GM12865 (cell line): ENCODE data around the gene TTLL8.
A peak's percentile ranks its signal among the peaks of the same experiment; 100 is the strongest.

ENCODE experiments used
- DNase-seq: peaks from one replicate; pipeline ENCODE4 v3.0.0; 2010; ENCODE audit warnings: low read depth
- H3K4me3 ChIP-seq: 2 replicates; pipeline ENCODE4 v1.5.1; 2011; ENCODE audit warnings: mild to moderate bottlenecking, low read depth, low read length, control low read depth
- TF ChIP-seq, protein P1 (sequence below): IDR thresholded peaks from 2 replicates; pipeline ENCODE4 v1.5.1; 2011; ENCODE audit warnings: low read length, control low read depth, low read depth, inconsistent platforms; ENCODE audit not compliant: insufficient read depth; ENCODE audit errors: missing control alignments

The TTLL8 gene

GRCh38 chr22:50017701-50018224 is 40.3 kb downstream of the TTLL8 start:
- H3K4me3 ChIP-seq, result peak overlapping the region; percentile 42
- no peak for DNase-seq
- TF ChIP-seq, protein P1, sequence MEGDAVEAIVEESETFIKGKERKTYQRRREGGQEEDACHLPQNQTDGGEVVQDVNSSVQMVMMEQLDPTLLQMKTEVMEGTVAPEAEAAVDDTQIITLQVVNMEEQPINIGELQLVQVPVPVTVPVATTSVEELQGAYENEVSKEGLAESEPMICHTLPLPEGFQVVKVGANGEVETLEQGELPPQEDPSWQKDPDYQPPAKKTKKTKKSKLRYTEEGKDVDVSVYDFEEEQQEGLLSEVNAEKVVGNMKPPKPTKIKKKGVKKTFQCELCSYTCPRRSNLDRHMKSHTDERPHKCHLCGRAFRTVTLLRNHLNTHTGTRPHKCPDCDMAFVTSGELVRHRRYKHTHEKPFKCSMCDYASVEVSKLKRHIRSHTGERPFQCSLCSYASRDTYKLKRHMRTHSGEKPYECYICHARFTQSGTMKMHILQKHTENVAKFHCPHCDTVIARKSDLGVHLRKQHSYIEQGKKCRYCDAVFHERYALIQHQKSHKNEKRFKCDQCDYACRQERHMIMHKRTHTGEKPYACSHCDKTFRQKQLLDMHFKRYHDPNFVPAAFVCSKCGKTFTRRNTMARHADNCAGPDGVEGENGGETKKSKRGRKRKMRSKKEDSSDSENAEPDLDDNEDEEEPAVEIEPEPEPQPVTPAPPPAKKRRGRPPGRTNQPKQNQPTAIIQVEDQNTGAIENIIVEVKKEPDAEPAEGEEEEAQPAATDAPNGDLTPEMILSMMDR, result no peak

DNA sequence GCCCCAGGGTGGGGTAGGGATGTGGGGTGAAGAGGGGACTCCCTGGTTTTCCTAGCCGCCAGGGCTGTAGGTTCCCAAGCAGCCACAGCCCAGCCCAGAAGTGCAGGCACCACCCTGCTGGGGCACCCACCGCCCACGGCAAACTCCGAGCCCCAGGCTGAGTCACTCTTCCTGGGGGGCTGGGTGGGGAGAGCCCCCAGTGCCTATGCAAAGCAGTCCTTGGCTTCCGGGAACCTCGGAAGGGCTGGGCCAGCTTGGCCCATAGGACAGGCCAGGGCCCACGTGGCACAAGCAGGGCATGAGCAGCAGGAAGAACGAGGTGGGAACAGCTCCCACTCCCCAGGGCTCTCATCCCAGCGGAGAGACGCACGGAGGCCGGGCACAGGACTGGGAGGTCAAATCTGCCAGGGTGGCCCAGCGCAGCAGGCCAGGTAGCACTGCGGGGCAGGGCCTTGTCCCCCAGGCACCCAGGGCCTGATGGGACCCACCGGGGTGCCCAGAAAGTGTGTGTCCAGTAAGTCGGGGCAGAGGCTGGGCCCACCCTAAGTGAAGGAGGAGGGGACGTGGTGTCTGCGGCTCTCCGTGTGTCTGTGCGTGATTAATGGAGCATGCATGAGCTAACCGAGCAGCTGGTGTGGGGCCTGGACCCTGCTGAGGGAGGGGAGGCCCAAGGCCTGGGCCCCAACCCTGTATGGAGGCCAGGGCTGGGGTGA is 41.0 kb downstream of the TTLL8 start:
- peak overlapping the region; percentile 42 for H3K4me3 ChIP-seq
- TF ChIP-seq, protein P1, result no peak
- DNase-seq, result peak; percentile 72

DNA sequence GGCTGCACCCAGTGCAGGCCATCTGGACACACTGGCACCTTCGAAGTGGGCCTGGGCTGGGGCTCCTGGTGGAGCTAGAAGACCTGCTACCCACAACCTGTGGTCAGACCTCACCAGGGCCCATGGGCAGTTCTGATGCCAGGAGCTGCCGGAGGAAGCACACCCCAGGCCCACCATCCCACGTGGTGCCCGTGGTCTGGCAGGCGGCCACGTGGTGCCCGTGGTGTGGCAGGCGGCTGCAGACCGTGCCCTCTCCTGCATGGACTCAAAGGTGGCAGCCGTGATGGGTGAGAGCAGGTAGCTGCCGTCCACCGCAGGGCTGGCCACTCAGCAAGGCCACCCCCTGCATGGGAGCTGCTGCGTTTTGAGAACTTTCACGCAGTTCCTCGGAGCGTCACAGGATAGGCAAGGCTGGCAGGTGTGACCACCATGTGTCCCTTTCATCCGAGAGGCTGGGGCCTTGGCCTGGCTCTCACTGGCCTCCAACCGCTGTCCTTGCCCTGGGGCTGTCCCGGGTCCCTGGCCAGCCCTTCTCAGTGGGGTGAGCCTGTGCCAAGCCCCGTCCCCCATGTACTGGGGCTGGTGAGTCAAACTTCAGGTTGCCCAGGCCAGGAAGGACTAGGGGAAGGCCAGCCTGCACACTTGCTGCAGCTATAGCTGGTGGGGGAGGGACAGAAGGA is 41.6 kb downstream of the TTLL8 start:
- DNase-seq, result no peak
- TF ChIP-seq, protein P1, result no peak
- H3K4me3 ChIP-seq, result peak overlapping the region; percentile 42

DNA sequence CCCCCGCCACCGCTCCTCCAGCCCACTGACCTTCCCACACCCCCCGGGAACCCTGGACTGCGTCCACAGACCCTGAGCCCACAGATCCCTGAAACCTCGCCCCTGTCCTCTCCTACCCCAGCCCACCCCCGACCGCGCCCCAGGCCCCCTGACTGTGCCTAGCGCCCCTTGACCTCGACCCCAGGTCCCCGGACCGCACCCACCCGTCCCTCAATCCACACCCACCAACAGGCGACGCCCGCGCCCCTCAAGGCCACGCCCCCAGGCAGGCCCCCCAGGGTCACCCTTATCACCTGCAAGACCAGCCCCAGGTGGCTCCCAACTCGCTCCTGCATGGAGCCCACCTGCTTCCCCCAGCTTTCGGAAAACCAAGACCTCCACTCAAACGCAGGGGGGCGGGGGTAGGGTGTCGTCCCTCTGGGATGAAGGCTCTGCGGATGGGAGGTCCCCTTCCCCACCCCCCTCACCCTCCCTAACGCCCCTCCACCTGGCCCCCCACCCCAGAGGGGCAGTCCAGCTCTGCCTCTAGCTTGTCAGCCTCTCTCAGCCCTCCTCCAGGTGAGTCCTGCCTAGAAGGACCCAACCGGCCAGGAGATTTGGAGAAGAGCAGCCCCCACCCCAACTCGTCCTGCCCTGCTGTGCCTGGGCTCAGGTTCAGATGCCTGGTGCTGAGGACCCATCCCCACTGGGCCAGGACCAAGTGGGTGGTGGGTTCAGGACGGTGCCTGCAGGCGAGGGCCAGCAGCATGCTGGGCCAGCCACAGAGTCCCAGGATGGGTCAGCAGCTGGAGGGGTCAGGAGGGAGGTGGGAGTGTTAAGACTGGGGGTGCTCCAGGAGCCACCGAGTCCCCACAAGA is 42.4 kb downstream of the TTLL8 start:
- DNase-seq, result no peak
- H3K4me3 ChIP-seq, result no peak overlapping the region
- TF ChIP-seq, protein P1, result no peak

GRCh38 chr22:50014655-50015401 is 43.3 kb downstream of the TTLL8 start:
- no peak for DNase-seq
- TF ChIP-seq, protein P1, result no peak
- H3K4me3 ChIP-seq, result no peak overlapping the region

DNA sequence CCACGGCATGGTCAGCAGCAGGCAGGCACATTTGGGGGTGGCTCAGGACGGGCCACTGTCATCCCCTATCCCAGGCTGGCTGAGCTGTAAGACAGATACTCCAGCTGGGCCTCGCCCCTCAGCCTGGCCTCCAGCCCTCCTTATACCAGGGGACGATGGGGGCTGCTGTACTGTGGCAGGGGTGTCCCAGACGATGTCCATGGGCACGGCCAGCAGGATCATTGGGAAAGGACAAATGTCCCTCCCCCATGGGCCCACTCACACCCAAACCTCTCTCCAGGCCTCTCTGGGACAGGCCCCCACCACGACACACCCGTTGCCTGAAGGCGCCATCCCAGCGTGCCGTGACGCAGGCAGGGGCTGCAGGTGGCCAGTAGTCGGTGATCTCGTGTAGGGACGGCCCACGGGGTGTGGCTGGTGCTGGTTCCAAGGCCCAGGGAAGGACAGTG is 44.0 kb downstream of the TTLL8 start:
- H3K4me3 ChIP-seq, result no peak overlapping the region
- no peak for DNase-seq

More for the DNA sequence above, 44.0 kb downstream of the TTLL8 start:
- TF ChIP-seq, protein P1, result no peak
